Measurements from ENCODE around the gene OR2Y1. TPM values are rescaled to one million over a fixed set of nuclear protein-coding genes. Genes with fewer than 3 reads are reported as not detected.

Gene OR2Y1
- polyA plus RNA-seq, 1 donor from 2014 or later = not detected

GRCh38 chr5:180720486-180720885 is 19.4 kb downstream of the OR2Y1 start:
- Histone ChIP-seq H3F3A (ENCODE audit: insufficient read depth, low read length, poor library complexity, severe bottlenecking) (no peaks in the 10 kb centered on the region), H3K9ac (ENCODE audit: low read length) (no peak overlapping the region)

GRCh38 chr5:180719781-180720180 is 20.1 kb downstream of the OR2Y1 start:
- no peaks in the 10 kb centered on the region for H4K20me1 ChIP-seq (ENCODE audit: insufficient read depth)
- no peak overlapping the region for H3K4me2 ChIP-seq (ENCODE audit: low read length)
- no peaks in the 10 kb centered on the region for H3K9me2 ChIP-seq (ENCODE audit: insufficient read depth, low read length)
- H3F3A ChIP-seq (ENCODE audit: insufficient read depth, low read length, poor library complexity, severe bottlenecking) = no peaks in the 10 kb centered on the region
- no peak for TF ChIP-seq EP300 (conservative IDR thresholded peaks at IDR 0.05; ENCODE audit: poor library complexity, severe bottlenecking)
- no peak for TF ChIP-seq POLR2AphosphoS5 (IDR thresholded peaks at IDR 0.05)
- H3K9me3 ChIP-seq (ENCODE audit: low read length) = no peaks in the 10 kb centered on the region
- H3K79me2 ChIP-seq (replicated peaks; ENCODE audit: insufficient read depth, low read length) = no peaks in the 10 kb centered on the region
- no peak overlapping the region for H3K27ac ChIP-seq (ENCODE audit: low read length)
- no peak overlapping the region for H3K4me3 ChIP-seq (ENCODE audit: low read length)
- no peak overlapping the region for H2AFZ ChIP-seq (ENCODE audit: low read depth, low read length)
- no peak overlapping the region for H3K9ac ChIP-seq (ENCODE audit: low read length)
- H3K27me3 ChIP-seq (ENCODE audit: insufficient read depth, low read depth, low read length) = no peaks in the 10 kb centered on the region
- H3K36me3 ChIP-seq (ENCODE audit: insufficient read depth, low read length) = no peaks in the 10 kb centered on the region

More at GRCh38 chr5:180720486-180720885, 19.4 kb downstream of the OR2Y1 start:
- Histone ChIP-seq H2AFZ (ENCODE audit: low read depth, low read length) (no peak overlapping the region), H3K9me3 (ENCODE audit: low read length) (no peaks in the 10 kb centered on the region), H3K36me3 (ENCODE audit: insufficient read depth, low read length) (no peaks in the 10 kb centered on the region), H3K27ac (ENCODE audit: low read length) (no peak overlapping the region), H3K9me2 (ENCODE audit: insufficient read depth, low read length) (no peaks in the 10 kb centered on the region), H3K4me3 (ENCODE audit: low read length) (no peak overlapping the region), H3K4me2 (ENCODE audit: low read length) (no peak overlapping the region), H4K20me1 (ENCODE audit: insufficient read depth) (no peaks in the 10 kb centered on the region), H3K79me2 (replicated peaks; ENCODE audit: insufficient read depth, low read length) (no peaks in the 10 kb centered on the region), H3K27me3 (ENCODE audit: insufficient read depth, low read depth, low read length) (no peaks in the 10 kb centered on the region)
- no peak for TF ChIP-seq MXI1 (conservative IDR thresholded peaks at IDR 0.05; ENCODE audit: poor library complexity, severe bottlenecking)
- no peak for TF ChIP-seq CTCF (IDR thresholded peaks at IDR 0.05; ENCODE audit: poor library complexity, severe bottlenecking)

- no peak overlapping the region for H3K4me3 ChIP-seq (ENCODE audit: low read length)
- H3K27me3 ChIP-seq (ENCODE audit: insufficient read depth, low read depth, low read length) = no peaks in the 10 kb centered on the region
- no peak for TF ChIP-seq REST (IDR thresholded peaks at IDR 0.05; ENCODE audit: borderline replicate concordance)
- no peak for TF ChIP-seq POLR2AphosphoS5 (IDR thresholded peaks at IDR 0.05)
- TF ChIP-seq CTCF (IDR thresholded peaks at IDR 0.05; ENCODE audit: poor library complexity, severe bottlenecking) = peak; percentile 59
- no peak for TF ChIP-seq EP300 (conservative IDR thresholded peaks at IDR 0.05; ENCODE audit: poor library complexity, severe bottlenecking)
- no peak overlapping the region for H3K27ac ChIP-seq (ENCODE audit: low read length)
- H4K20me1 ChIP-seq (ENCODE audit: insufficient read depth) = no peaks in the 10 kb centered on the region
- H3K9ac ChIP-seq (ENCODE audit: low read length) = no peak overlapping the region
- no peaks in the 10 kb centered on the region for H3K79me2 ChIP-seq (replicated peaks; ENCODE audit: insufficient read depth, low read length)
- no peak overlapping the region for H3K4me2 ChIP-seq (ENCODE audit: low read length)
- no peaks in the 10 kb centered on the region for H3K36me3 ChIP-seq (ENCODE audit: insufficient read depth, low read length)
- no peaks in the 10 kb centered on the region for H3K9me3 ChIP-seq (ENCODE audit: low read length)
- no peak overlapping the region for H2AFZ ChIP-seq (ENCODE audit: low read depth, low read length)
- H3K9me2 ChIP-seq (ENCODE audit: insufficient read depth, low read length) = no peaks in the 10 kb centered on the region
- no peaks in the 10 kb centered on the region for H3F3A ChIP-seq (ENCODE audit: insufficient read depth, low read length, poor library complexity, severe bottlenecking)
Observed at GRCh38 chr5:180718810-180719453, 20.9 kb downstream of the OR2Y1 start.

All from neural cell (in vitro differentiated cells).